ENCODE measurements around the gene USP11. TPM values are rescaled to one million over a fixed set of nuclear protein-coding genes. Genes with fewer than 3 reads are reported as not detected.

Gene USP11
- total RNA-seq, 1 experiment from 2014 or later, result 62.0 TPM

DNA sequence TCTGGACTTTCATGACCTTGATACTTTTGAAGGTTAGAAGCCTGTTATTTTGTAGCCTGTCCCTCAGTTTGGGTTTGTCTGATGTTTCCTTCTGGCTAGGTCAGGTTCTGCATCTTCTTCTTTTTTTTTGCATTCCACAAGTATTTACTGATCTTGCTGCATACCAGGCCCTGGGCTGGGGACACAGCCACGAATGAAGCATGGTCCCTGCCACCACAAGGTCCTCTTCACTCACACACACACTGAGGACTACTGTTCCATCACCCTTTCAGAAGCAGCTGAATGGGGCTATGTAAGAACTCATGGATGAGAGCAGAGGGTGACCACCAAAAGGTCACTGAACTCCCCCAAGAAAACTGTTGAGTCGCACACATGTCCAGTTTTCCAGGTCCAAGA is 39.2 kb downstream of the USP11 start:
- no peaks in the 10 kb centered on the region for H3K36me3 ChIP-seq (ENCODE audit: control insufficient read depth in 1 of 2, insufficient read depth in 2 of 2, low read length in 2 of 2)
- no peak overlapping the region for H3K9ac ChIP-seq (ENCODE audit: low read length)
- no peak overlapping the region for H2AFZ ChIP-seq (ENCODE audit: low read depth, low read length, poor library complexity, severe bottlenecking)
- H3K79me2 ChIP-seq (ENCODE audit: insufficient read depth, low read length), result no peaks in the 10 kb centered on the region
- intact Hi-C loops (cut with micrococcal nuclease), result no loop called here
- no peak for DNase-seq (ENCODE audit: low read depth, low spot score)
- ATAC-seq, result no peak
- H3K4me3 ChIP-seq (replicated peaks in 1 of 2; ENCODE audit: low read depth in 1 of 2, low read length in 2 of 2), result no peak overlapping the region
- ChIA-PET POLR2A (interaction anchor here (0.6 kb wide), 1 partner anchor 27 kb away, joined by 4 read pairs; no protein-coding TSS in a partner anchor), CTCF (no interaction called here), RAD21 (ENCODE audit: low non-redundant PET in 1 of 2, low total read pairs in 2 of 2, uncharacterized antibody in 2 of 2, unreplicated experiment in 2 of 2) (no interaction called here)
- H3K9me2 ChIP-seq (ENCODE audit: insufficient read depth), result no peaks in the 10 kb centered on the region
- no peaks in the 10 kb centered on the region for H3K27me3 ChIP-seq (ENCODE audit: insufficient read depth, low read length)
- H3K4me2 ChIP-seq (ENCODE audit: low read length), result no peak overlapping the region
- H3K9me3 ChIP-seq (ENCODE audit: control insufficient read depth in 1 of 2, insufficient read depth in 1 of 2, low read depth in 1 of 2, low read length in 2 of 2), result no peaks in the 10 kb centered on the region
- H3K4me1 ChIP-seq (ENCODE audit: control insufficient read depth in 1 of 2, insufficient read depth in 2 of 2, low read length in 2 of 2), result no peaks in the 10 kb centered on the region
- no peak overlapping the region for H3K27ac ChIP-seq (ENCODE audit: low read depth, low read length)
- H4K20me1 ChIP-seq (ENCODE audit: insufficient read depth), result no peaks in the 10 kb centered on the region
- BruUV-seq (replicated peaks), result no TSS peak
- TF ChIP-seq ZFX (IDR thresholded peaks at IDR 0.05) (no peak), SP1 (IDR thresholded peaks at IDR 0.05; ENCODE audit: low read depth) (no peak), POLR2AphosphoS5 (IDR thresholded peaks at IDR 0.05; ENCODE audit: low read depth, low read length) (no peak), CEBPB (IDR thresholded peaks at IDR 0.05; ENCODE audit: low read depth) (no peak), TCF7L2 (IDR thresholded peaks at IDR 0.05; ENCODE audit: borderline replicate concordance, extremely low read depth, insufficient read depth, insufficient read length) (no peak)
- TF ChIP-seq, protein P1, sequence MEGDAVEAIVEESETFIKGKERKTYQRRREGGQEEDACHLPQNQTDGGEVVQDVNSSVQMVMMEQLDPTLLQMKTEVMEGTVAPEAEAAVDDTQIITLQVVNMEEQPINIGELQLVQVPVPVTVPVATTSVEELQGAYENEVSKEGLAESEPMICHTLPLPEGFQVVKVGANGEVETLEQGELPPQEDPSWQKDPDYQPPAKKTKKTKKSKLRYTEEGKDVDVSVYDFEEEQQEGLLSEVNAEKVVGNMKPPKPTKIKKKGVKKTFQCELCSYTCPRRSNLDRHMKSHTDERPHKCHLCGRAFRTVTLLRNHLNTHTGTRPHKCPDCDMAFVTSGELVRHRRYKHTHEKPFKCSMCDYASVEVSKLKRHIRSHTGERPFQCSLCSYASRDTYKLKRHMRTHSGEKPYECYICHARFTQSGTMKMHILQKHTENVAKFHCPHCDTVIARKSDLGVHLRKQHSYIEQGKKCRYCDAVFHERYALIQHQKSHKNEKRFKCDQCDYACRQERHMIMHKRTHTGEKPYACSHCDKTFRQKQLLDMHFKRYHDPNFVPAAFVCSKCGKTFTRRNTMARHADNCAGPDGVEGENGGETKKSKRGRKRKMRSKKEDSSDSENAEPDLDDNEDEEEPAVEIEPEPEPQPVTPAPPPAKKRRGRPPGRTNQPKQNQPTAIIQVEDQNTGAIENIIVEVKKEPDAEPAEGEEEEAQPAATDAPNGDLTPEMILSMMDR (IDR thresholded peaks at IDR 0.05 in 2 of 3, conservative IDR thresholded peaks at IDR 0.05 in 1 of 3; ENCODE audit: borderline replicate concordance in 1 of 3, insufficient read depth in 1 of 3, low read depth in 2 of 3, low read length in 2 of 3), result no peak
- TF ChIP-seq, protein P2, sequence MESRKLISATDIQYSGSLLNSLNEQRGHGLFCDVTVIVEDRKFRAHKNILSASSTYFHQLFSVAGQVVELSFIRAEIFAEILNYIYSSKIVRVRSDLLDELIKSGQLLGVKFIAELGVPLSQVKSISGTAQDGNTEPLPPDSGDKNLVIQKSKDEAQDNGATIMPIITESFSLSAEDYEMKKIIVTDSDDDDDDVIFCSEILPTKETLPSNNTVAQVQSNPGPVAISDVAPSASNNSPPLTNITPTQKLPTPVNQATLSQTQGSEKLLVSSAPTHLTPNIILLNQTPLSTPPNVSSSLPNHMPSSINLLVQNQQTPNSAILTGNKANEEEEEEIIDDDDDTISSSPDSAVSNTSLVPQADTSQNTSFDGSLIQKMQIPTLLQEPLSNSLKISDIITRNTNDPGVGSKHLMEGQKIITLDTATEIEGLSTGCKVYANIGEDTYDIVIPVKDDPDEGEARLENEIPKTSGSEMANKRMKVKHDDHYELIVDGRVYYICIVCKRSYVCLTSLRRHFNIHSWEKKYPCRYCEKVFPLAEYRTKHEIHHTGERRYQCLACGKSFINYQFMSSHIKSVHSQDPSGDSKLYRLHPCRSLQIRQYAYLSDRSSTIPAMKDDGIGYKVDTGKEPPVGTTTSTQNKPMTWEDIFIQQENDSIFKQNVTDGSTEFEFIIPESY (IDR thresholded peaks at IDR 0.05; ENCODE audit: extremely low read depth, insufficient replicate concordance, low read length), result no peak
